Stimulated activated CD8-positive, alpha-beta memory T cell treated with anti-CD3 and anti-CD28 coated beads, Interleukin-7, amount 100 ng/mL, for 4 hours (primary cell): ENCODE data around the gene MAP1A.
"Not testable (repeated sequence)": the region's sequence is repeated elsewhere in the genome, so short reads cannot be mapped to it uniquely, and the experiment has no call there.

ENCODE experiments used
- DNase-seq, 2 donors: peaks; one replicate each; pipeline ENCODE4 v3.0.0-alpha.2; 2020; ENCODE audit warnings: low read depth in 2 of 2

Gene MAP1A

GRCh38 chr15:43529587-43530345 lies 12.4 kb downstream of the MAP1A start:
- no peak for DNase-seq

GRCh38 chr15:43531018-43531670 lies 13.7 kb downstream of the MAP1A start:
- DNase-seq: no peak

DNA sequence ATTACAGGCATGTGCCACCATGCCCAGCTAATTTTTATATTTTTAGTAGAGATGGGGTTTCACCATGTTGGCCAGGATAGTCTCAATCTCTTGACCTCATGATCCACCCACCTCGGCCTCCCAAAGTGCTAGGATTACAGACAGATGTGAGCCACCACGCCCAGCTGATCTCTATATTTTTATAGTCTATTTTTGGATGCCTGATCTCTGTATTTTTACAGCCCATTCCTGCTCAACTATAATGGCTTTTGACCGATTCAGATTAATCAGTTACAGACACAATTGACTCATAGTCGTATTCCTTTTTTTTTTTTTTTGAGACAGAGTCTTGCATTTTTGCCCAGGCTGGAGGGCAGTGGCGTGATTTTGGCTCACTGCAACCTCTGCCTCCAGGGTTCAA lies 15.4 kb downstream of the MAP1A start:
- DNase-seq: not testable (repeated sequence)

- DNase-seq: no peak
Observed at GRCh38 chr15:43534897-43535296, 17.5 kb downstream of the MAP1A start.

GRCh38 chr15:43538091-43538490 lies 20.7 kb downstream of the MAP1A start:
- no peak for DNase-seq

DNA sequence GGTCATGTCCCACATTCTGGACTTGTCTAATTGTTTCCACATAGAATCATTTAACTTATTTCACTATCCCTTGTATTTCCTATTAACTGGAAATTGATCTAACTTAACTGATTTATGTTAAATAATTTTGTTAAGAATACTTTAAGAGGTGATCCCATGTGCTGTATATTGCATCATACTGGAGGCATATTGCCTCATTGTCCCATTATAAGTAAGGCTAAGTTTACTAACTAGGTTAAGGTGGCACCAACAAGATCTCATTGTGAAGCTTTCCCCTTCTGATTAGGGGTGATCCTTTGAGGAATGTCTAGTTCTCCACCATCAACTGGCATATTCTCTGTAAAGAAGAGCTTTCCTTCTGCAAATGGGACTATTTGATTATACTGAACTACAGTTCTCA lies 24.4 kb downstream of the MAP1A start:
- DNase-seq: no peak

DNA sequence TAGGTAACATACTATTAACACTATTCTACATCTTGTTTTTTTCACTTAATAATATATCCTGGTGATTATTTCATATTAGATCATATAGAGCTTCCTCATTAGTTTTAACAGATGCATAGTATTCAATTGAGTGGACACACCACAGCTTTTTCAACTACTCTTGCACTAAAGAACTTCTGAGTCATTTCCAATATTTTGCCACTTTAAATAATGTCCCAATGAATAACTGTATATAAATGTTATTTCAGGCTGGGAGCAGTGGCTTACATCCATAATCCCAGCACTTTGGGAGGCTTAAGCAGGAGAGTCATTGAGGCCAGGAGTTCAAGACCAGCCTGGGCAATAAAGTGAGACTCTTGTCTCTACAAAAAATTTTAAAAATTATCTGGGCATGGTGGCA lies 26.9 kb downstream of the MAP1A start:
- DNase-seq: no peak

DNA sequence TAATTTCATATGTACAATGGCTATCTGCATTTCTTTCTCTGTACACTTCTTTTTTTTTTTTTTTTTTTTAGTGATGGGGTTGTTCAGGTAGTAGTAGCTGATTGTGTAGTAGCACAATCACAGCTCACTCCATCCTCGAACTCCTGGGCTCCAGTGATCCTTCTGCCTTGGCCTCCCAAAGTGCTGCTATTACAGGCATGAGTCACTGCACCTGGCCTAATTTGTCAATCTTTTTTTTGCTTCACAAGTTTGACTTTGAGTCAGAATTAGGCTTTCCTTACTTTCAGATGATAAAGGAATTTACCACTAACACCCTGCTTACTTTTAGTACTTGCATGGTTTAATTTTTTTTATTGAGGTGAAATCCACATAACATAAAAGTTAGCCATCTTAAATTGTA lies 28.0 kb downstream of the MAP1A start:
- no peak for DNase-seq

DNA sequence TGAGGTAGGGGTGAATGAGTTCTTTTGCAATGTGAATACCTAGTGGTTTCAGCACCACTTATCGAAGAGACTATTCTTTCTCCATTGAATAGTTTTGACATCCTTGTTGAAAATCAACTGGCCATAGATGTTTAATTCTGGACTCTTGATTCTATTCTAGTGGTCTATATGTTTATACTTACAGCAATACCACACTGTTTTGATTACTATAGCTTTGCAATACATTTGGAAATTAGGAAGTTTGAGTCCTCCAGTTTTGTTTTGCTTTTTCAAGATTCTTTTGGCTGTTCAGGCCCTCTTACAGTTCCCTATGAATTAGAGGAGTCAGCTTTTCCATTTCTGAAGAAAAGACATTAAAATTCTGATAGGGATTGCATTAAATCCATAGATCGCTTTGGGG lies 30.1 kb downstream of the MAP1A start:
- DNase-seq: no peak

DNA sequence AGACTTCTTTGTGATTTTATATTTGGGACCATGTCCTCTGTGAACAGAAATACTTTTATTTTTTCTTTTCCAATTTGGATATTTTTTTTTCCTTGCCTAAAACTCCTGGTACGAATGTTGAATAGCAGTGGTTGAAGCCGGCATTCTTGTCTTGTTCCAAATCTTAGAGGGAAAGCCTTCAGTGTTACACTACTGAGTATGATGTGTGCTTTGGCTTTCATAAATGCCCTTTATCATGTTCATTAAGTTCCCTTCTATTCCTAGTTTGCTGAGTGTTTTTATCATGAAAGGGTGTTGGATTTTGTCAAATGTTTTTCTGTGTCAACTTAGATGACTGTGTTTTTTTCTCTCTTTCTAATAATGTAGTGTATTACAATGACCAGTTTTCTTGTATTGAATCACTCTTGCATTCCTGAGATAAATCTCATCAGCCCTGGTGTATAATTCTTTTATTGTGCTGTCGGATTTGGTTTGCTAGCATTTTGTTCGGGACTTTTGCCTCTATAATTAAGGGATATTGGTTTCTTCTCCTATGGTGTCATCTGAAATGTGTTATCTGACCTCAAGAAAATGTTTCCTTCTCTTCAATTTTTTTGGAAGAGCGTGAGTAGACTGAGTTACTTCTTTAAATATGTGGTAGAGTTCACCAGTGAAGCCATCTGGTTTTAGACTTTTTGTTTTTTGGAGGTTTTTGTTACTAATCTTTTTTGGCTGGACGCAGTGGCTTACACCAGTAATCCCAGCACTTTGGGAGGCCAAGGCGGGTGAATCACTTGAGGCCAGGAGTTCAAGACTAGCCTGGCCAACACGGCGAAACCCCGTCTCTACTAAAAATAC lies 33.3 kb downstream of the MAP1A start:
- no peak for DNase-seq

- no peak for DNase-seq
Observed at GRCh38 chr15:43552256-43552655, 34.8 kb downstream of the MAP1A start.

DNA sequence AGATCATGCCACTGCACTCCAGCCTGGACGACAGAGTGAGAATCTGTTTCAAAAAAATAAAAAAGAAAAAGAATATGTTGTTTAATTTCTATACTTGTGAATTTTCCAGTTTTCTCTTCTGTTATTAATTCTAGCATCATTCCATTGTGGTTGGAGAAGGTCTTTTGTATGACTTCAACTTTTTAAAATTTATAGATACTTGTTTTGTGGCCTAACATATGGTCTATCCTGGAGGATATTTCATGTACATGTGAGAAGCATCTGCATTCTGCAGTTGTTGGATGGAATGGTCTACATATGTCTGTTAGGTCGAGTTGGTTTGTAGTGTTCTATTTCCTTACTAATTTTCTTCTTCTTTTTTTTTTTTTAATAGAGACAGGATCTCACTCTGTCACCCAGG lies 35.6 kb downstream of the MAP1A start:
- no peak for DNase-seq

DNA sequence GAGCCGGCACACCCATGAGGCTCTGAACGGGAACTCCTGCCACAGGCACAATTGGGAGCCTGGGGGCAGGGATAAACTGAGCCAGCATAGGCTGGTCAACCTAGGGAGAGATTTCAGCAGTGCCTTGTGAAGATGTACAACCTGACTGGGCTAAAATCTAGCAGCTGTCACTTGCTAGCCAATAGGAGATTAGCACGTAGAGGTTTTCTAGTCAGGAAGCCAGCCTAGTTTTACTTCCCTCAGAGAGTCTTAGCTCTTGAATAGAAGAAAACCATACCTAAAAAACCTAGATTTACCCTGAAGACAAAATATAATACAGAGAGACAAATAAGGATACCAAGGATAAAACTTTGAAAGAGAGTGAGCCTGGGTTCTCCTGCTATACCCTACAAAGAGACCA lies 45.3 kb downstream of the MAP1A start:
- not testable (repeated sequence) for DNase-seq

DNA sequence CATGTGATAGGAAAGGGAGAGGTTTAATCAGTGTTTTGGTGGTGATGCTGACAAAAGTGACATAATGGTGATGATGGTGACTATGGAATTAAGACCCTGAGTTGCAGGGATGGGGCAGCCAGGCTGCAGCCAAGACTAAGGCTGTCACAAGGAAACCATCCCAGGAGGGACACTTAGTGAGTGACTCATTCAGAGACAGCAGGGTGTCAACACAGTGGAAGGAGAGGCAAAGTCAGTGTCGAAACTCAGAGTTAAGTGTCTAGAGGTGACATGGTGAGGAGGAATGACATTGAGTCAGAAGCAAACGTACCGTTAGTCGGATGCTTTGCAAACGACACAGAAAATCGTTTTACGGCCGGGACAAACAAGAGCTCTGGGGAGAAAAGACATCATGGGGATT lies 46.4 kb downstream of the MAP1A start:
- not testable (repeated sequence) for DNase-seq

DNA sequence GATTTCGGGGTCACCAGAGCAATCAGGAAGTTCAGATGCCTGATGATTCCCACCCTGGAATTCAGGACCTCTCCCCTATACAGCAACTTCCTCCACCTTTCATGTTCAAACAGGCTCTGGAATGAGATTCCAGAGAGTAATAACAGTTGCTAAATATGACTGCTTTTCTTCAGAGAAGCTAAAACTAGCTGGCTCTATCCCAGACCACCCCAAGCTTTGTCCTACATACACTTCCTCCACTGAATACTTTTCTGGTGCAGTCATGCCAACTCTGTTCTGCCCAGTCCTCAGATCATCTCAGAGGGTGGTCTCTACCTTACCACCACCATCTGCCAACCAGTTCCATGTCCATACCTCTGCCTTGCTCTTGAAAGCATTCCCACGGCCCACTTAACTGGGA lies 49.2 kb downstream of the MAP1A start:
- not testable (repeated sequence) for DNase-seq

DNA sequence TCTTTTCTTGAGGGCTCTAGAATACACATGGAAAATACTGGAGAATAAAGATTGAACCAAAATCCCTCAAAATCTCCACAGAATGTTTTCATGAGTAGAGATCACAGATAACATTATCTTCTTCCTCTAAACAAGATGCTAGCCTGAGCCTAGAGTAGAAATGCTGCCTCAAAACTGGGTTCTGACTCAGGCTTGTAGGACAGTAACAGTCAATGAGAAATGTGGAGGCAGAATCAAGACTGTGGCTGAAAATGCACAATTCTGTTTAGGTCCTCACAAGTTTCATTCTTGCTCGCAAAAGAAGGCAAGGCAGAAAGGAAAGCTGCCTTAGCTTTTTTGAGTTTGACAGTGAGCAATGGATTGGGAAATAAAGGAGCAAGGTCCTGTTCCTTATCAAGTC lies 57.2 kb downstream of the MAP1A start:
- DNase-seq: not testable (repeated sequence)
